Measurements from ENCODE around the gene SULT1B1. TPM values are rescaled to one million over a fixed set of nuclear protein-coding genes. Genes with fewer than 3 reads are reported as not detected.

Gene SULT1B1
- total RNA-seq, 2 experiments from 2014 or later = 0.08 TPM; not detected in 1

GRCh38 chr4:69738872-69739271 is 21.5 kb downstream of the SULT1B1 start:
- Histone ChIP-seq H3K27ac (ENCODE audit: low read depth, low read length, poor library complexity, severe bottlenecking) (no peak overlapping the region), H4K20me1 (ENCODE audit: insufficient read depth, low read length) (no peaks in the 10 kb centered on the region), H3K36me3 (ENCODE audit: insufficient read depth, low read length) (no peaks in the 10 kb centered on the region), H2AFZ (ENCODE audit: low read length) (no peak overlapping the region), H3K4me3 (ENCODE audit: low read depth, low read length, poor library complexity, severe bottlenecking) (no peak overlapping the region), H3K4me1 (ENCODE audit: insufficient read depth, low read length, poor library complexity, severe bottlenecking) (no peaks in the 10 kb centered on the region), H3K79me2 (ENCODE audit: insufficient read depth, low read depth, low read length) (no peaks in the 10 kb centered on the region), H3K4me2 (ENCODE audit: low read length) (no peak overlapping the region), H3K9me2 (ENCODE audit: insufficient read depth, low read length) (no peaks in the 10 kb centered on the region), H3K9me3 (ENCODE audit: low read length) (no peaks in the 10 kb centered on the region)
- no peak for TF ChIP-seq EZH2phosphoT487 (IDR thresholded peaks at IDR 0.05; ENCODE audit: borderline replicate concordance, low read depth, low read length)
- TF ChIP-seq CTCF (conservative IDR thresholded peaks at IDR 0.05; ENCODE audit: low read length) = no peak
- intact Hi-C loops (cut with micrococcal nuclease; ENCODE audit: unreplicated experiment) = no loop called here
- DNase-seq (ENCODE audit: low spot score) = no peak
- POLR2A ChIA-PET = interaction anchor here (0.5 kb wide), 1 partner anchor 34 kb away, joined by 3 read pairs; no protein-coding TSS in a partner anchor
- no TSS peak for BruUV-seq (replicated peaks)
- CTCF ChIA-PET (ENCODE audit: unreplicated experiment) = no interaction called here

- no peak for TF ChIP-seq CTCF (conservative IDR thresholded peaks at IDR 0.05; ENCODE audit: low read length)
- TF ChIP-seq EZH2phosphoT487 (IDR thresholded peaks at IDR 0.05; ENCODE audit: borderline replicate concordance, low read depth, low read length) = no peak
- CTCF ChIA-PET (ENCODE audit: unreplicated experiment) = no interaction called here
- POLR2A ChIA-PET = no interaction called here
- Histone ChIP-seq H4K20me1 (ENCODE audit: insufficient read depth, low read length) (no peaks in the 10 kb centered on the region), H3K36me3 (ENCODE audit: insufficient read depth, low read length) (no peaks in the 10 kb centered on the region), H3K4me1 (ENCODE audit: insufficient read depth, low read length, poor library complexity, severe bottlenecking) (no peaks in the 10 kb centered on the region), H3K4me2 (ENCODE audit: low read length) (no peak overlapping the region), H3K9me3 (ENCODE audit: low read length) (no peaks in the 10 kb centered on the region), H3K27ac (ENCODE audit: low read depth, low read length, poor library complexity, severe bottlenecking) (no peak overlapping the region), H3K79me2 (ENCODE audit: insufficient read depth, low read depth, low read length) (no peaks in the 10 kb centered on the region), H3K9me2 (ENCODE audit: insufficient read depth, low read length) (no peaks in the 10 kb centered on the region), H2AFZ (ENCODE audit: low read length) (no peak overlapping the region), H3K4me3 (ENCODE audit: low read depth, low read length, poor library complexity, severe bottlenecking) (no peak overlapping the region)
- intact Hi-C loops (cut with micrococcal nuclease; ENCODE audit: unreplicated experiment) = no loop called here
- no TSS peak for BruUV-seq (replicated peaks)
- no peak for DNase-seq (ENCODE audit: low spot score)
These were observed 25.3 kb downstream of the SULT1B1 start for GRCh38 chr4:69735119-69735518.

DNA sequence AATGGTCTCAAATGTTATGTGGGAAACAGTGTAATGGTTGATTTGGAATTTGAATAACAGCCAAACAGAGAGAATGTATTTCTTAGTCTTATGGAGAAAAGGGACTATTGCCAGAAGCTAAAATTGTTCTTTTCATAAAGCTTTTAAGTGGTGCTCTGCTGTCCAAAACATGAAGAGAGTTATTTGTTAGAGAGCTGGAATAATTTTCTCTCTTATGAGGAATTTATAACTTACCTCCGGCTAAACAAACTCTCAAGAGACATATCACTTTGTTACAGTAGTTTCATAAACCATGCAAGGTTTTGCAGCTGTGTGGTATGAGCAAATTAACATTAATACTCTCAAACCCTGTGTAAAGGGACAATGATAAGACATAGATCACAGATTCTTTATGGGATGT is 28.6 kb downstream of the SULT1B1 start:
- H3K4me2 ChIP-seq (ENCODE audit: low read length) = no peak overlapping the region
- H4K20me1 ChIP-seq (ENCODE audit: insufficient read depth, low read length) = no peaks in the 10 kb centered on the region
- H3K9me3 ChIP-seq (ENCODE audit: low read length) = no peaks in the 10 kb centered on the region
- H3K27ac ChIP-seq (ENCODE audit: low read depth, low read length, poor library complexity, severe bottlenecking) = no peak overlapping the region
- H3K79me2 ChIP-seq (ENCODE audit: insufficient read depth, low read depth, low read length) = no peaks in the 10 kb centered on the region
- ChIA-PET POLR2A (no interaction called here), CTCF (ENCODE audit: unreplicated experiment) (no interaction called here)
- no peak overlapping the region for H3K4me3 ChIP-seq (ENCODE audit: low read depth, low read length, poor library complexity, severe bottlenecking)
- no peak overlapping the region for H2AFZ ChIP-seq (ENCODE audit: low read length)
- intact Hi-C loops (cut with micrococcal nuclease; ENCODE audit: unreplicated experiment) = no loop called here
- no peak for DNase-seq (ENCODE audit: low spot score)
- H3K36me3 ChIP-seq (ENCODE audit: insufficient read depth, low read length) = no peaks in the 10 kb centered on the region
- no TSS peak for BruUV-seq (replicated peaks)
- H3K4me1 ChIP-seq (ENCODE audit: insufficient read depth, low read length, poor library complexity, severe bottlenecking) = no peaks in the 10 kb centered on the region
- H3K9me2 ChIP-seq (ENCODE audit: insufficient read depth, low read length) = no peaks in the 10 kb centered on the region
- TF ChIP-seq EZH2phosphoT487 (IDR thresholded peaks at IDR 0.05; ENCODE audit: borderline replicate concordance, low read depth, low read length) (no peak), CTCF (conservative IDR thresholded peaks at IDR 0.05; ENCODE audit: low read length) (no peak)
